GM18526 (cell line): ENCODE data around the gene OR51B2.

Source experiments
- POLR2A ChIP-seq: IDR thresholded peaks from 3 replicates; pipeline ENCODE4 v1.6.1; 2011; ENCODE audit not compliant: insufficient read length; ENCODE audit errors: extremely low read depth

Gene OR51B2

DNA sequence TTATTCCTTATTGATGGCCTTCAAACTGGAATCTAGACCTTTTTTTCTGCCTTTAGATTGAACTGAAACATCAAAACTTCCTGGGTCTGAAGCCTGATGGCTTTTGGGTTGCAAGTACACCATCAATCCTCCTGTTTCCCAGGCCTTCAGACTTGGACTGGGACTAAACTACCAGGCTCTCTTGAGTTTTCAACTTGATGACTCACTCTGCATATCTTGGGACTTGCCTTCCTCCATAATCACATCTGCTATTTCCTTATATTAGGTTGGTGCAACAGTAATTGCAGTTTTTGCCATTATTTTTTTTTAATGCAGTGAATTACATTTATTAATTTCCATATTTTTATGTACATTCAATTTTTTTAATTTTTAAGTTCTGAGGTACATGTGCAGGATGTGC, 12.2 kb upstream of the OR51B2 start:
- no peak for TF ChIP-seq POLR2A

DNA sequence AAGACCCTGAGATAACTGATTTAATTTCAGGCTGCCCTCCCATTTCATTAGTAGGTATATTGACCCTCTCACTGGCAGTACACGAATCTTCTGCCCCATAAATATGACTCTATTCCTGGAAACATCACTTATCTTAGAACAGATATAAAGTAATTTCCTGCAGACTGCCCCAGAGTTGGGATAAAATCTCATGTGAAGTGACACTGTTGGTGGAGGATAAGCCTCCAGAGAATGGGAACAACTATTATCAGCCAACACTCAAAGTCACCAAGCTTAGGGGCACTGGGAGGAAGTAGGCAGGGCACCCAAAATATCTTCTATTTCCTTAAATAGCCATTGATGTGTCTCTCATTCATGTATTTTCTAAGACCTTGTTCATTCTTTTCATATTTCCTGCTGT, 11.1 kb upstream of the OR51B2 start:
- no peak for TF ChIP-seq POLR2A

DNA sequence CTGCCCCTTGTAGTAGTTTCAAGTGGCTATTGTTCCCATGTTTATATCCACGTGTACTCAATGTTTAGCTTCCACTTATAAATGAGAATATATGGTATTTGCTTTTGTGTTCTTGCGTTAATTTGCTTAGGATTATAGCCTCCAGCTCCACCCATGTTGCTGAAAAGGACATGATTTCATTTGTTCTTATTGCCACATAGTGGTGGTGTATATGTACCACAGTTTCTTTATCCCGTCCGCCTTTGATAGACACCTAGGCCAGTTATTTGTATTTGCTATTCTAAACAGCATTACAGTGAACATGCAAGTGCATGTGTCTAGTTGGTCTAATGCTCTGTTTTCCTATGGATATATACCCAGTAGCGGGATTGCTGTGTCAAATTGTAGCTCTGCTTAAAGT, 6.8 kb downstream of the OR51B2 start:
- no peak for TF ChIP-seq POLR2A

DNA sequence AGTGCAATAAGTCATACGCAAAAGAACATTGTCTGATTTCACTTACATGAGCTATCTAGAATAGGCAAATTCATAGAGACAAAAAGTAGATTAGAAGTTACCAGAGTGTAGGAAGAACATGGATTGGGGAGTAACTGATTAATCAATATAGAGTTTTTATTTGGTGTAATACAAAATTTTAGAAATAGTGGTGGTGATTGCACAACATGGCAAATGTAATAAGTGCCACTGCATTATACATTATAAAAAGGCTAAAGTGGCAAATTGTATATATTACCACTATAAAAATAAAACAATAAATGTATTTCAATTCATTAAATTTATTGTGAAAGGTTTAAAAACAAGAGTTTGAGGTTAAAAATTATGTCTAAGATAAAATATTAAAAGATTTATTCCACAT, 13.7 kb downstream of the OR51B2 start:
- TF ChIP-seq POLR2A, result no peak

DNA sequence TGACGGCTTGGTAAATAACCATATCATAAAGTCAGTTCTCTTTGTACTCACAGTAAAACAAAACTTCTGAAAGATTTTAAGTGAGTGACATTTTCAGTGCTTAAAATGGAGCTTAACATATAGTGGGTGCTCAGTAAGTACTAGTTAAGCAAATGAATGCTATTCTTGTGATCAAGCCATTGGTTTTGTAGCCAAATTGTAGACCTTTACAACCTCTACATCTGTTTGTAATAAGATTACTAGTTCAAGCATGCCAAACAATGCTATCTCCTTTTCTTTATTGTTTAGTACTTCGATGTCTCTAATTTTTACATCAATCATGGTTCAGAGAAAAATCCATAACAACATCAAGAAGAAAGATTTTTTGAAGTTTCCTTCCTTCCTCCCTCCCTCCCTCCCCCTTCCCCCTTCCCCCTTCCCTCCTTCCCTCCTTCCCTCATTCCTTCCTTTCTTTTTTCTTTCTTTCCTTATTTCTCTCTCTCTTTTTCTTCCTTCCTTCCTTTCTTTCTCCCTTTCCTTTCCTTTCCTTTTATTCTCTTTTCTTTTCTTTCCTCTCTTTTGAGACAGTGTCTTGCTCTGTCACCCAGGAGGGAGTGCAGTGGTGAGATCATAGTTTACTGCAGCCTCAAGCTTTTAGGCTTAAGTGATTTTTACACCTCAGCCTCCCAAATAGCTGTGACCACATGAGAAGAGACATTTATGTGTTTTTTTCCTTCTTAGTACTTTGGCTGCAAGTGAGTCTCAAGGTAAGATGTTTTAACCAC, 16.7 kb downstream of the OR51B2 start:
- TF ChIP-seq POLR2A, result no peak

DNA sequence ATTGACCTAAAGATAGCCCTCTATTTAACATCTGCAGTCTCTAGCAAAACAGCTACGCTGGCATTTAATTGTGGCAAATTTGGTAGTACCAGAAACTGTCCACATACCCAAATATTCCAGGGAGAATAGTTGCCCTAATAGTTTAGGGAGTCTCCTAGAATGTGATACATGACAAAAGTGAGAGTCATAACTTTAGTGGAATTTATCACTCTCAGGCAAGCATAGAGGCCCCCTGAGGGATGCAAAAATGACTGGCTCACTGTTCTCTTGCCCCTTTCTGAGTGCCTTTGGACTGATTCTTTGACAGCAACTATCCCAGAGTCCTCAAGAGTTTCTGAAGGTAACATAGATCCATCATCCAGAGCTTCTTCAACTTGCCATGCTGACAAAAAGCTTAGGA, 20.1 kb downstream of the OR51B2 start:
- TF ChIP-seq POLR2A, result no peak

DNA sequence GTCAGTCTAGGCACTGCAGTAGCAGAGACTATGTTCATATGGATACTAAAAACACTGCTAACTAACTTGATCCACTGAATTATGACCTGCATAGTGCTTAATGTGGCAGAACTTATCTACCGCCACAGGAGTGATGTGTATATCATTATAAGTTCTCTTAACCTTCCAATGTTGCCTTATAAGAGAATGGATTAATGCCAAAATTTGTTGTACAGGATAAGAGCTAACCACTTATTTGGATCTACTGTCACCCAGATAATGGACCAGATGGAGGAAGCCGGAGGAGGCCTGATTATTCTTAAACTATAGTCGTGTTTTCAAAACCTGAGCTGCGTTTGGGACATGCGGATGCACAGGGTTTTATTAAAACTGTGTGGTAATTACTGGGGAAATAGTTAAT, 20.5 kb downstream of the OR51B2 start:
- TF ChIP-seq POLR2A, result no peak

DNA sequence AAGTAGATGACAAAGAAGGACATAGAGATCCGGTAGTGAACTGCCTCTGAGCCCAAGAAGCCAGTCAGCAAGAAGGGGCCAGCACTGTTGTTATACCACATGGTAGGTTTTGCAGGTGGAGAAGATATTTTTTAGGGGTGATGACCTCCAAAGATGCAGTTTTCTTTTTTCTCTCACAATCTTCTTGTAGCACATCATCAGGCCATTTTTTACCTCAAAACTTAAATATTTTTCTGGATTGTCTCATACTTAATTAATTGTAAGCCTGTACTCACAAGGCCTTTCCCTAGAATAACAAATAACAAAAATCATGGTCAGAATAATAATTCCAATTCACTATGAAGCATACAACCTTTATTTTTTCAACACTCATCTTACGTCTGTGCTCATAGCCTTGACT, 22.3 kb downstream of the OR51B2 start, which contains the start of gene OR51B4:
Gene OR51B4, minus strand, starts transcription at position 101 of the 400 bp plus-strand sequence. Its CDS starts 0 bp downstream, at position 101.
- TF ChIP-seq POLR2A, result no peak

DNA sequence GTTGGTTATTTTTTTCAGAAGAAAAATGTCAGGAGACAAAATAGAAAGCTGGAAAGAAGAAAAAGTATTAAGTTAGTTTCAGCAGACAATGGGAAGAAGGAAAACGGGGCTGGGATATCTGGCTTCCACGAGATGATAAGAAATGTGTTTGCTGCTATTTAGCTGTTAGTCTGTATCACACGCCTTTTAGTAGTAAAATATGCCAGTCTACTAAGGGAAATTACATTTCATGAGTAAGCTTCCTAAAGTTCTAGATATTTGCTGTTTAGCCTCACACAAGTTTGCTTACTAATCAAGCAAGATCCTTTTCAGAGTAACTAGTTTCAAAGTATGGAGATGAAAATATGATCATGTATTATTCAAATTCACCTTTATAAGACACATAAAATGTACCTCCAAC, 23.8 kb downstream of the OR51B2 start:
- no peak for TF ChIP-seq POLR2A

DNA sequence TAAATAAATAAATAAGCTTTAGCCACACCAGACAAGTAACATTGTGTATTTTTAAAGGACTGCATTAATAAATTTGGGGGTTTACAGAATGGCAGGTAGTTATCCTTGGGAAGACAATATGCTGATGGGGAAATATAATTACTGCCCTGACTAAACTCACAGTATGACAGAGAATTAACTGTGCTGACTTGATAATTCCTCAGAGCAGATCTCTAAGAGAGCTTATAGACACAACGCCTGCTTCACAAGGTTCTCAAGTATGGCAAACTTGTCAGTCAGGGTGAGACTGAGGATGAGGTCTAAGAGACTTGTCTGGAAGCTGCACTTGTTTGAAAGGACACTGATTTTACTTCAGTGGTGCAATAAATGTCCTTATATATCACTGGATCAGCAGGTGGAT, 25.6 kb downstream of the OR51B2 start:
- no peak for TF ChIP-seq POLR2A

DNA sequence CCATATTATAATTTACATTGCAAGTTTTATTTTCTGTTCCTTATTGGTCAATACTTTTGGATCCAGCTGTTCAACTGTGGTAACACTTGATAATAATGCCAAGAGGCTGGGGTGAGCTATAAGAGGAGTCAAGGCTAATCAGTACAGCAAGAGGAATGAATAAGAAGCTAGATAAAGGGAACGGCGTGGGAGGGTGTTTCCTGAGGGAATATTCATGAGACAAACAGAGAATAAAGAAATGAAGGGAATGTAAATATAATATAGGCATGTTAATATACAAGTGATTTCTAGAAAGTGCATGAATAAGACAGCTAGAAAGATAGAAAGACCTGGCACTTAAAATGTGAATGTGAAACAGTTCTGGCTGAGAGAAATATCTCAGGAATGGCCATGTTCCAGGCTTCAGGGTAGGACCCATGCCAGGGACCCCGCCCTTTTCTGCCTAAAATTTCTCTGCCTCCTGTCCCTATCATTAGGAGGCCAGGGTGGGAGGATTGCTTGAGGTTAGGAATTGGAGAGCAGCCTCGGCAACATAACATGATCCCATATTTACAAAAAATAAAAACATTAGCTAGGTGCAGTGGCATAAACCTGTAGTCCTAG, 26.3 kb downstream of the OR51B2 start:
- no peak for TF ChIP-seq POLR2A

DNA sequence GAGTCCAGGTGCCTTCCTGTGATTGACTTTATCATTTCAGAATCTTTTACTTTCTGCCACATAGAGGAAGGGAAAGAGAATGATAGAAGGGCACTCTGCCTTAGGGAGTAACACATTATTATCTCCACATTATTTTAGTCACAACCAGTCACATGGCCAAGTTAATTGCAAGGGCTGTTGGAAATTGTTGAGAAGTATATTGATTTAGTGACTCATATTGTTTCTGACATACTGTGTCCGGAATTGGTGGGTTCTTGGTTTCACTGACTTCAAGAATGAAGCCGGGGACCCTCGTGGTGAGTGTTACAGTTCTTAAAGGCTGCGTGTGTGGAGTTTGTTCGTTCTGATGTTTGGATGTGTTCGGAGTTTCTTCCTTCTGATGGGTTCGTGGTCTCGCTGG, 31.1 kb downstream of the OR51B2 start:
- TF ChIP-seq POLR2A, result no peak

DNA sequence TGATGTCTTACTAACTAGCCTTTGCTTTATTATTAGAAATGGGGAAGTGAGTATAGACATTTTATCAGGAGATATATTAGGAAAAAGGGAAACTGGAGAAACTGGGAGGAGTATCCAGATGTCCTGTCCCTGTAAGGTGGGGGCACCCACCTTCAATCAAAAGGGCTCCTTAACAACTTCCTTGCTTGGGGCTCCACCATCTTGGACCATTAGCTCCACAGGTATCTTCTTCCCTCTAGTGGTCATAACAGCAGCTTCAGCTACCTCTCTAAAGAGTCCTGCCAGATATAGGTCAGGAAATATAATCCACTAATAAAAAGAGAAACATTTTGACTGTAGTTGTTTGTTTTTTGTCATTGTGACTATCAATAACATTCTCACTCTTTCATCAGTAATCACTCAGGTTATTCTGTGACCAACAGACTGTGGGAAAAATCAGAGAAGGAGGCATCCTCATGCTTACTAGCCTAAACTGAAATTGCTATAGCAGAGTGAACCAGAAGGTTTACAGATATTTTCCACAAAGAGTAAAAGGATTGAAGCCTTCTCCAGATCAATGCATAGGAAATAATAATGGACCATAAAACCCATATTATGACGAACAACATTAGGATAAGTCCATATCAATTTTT, 32.8 kb downstream of the OR51B2 start:
- no peak for TF ChIP-seq POLR2A

DNA sequence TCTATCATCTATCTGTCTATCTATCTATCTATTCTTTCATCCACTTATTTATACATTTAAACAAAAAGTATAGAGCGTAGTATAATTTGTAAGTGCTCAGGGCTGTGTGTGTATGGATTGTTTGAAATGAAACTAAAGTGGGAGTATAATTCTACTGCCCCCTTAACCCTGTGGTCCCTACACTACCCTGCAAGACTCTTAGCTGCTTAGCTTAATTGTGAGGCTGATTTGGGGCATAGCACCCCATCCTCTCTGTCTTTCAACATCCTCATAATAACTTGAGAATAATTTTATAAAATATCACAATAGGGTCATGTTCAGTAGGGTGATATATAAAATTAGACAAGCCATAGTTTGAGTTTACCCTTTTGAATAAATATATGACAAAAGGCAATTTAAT, 34.0 kb downstream of the OR51B2 start:
- TF ChIP-seq POLR2A, result no peak

DNA sequence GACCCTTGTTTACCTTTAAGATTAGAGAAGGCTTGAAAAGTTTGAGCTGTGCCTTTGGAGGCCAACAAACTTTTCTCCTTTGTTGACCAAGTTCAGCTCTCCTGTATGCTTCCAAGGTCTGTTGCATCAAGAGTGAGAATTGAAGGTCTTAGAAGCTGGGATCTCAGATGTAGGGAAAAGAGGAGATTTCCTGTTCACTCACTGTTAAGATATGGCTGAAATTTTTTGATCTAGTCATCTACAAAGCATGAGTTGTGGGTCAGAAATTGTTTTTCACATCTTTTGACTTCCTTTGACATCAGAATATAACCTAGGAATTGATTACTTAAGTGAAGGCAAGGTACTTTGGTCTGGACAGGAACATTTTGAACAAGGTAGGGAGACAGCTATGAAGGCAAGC, 34.4 kb downstream of the OR51B2 start:
- no peak for TF ChIP-seq POLR2A

DNA sequence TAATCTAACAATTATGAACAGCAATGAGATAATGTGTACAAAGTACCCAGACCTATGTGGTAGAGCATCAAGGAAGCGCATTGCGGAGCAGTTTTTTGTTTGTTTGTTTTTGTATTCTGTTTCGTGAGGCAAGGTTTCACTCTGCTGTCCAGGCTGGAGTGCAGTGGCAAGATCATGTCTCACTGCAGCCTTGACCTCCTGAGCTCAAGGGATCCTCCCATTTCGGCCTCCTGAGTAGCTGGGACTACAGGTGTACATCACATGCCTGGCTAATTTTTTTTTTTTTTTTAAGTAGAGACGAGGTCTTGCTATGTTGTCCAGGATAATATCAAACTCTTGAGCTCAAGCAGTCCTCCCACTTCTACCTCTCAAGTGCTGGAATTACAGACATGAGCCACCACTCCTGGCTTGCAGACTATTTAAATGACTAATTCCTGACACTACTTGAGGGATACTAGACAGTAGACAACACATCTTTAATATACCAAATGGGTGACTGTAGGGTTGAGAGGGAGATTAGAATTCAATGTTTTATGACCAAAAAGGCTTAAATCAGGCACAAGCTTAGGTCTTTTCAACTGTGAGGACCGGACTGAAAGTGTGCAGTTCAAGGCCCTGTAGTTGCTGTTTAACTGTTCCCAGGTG, 35.1 kb downstream of the OR51B2 start:
- no peak for TF ChIP-seq POLR2A
